ENCODE results near the gene DNAJB7. TPM values are rescaled to one million over a fixed set of nuclear protein-coding genes. Genes with fewer than 3 reads are reported as not detected.

Gene DNAJB7
- total RNA-seq, 2 experiments from 2014 or later, result not detected

DNA sequence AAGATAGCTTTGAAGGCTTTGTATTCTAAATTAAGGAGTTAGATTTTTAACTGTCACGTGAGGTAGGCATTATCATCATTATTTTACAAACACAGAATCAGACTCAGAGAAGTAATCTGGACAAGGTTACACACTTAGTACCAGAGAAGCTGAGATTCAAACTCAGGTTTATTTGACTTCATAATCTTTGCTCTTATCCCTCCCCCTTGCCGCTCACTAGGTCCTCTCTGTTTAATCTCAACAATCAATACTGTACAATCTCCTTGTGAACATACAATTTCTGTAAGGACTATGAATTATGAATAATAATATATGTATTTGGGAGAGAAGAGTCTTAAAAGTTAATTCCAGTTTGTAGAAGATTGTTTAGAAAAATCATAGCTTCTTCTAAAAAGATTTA lies 5.2 kb upstream of the DNAJB7 start:
- no peak overlapping the region for H3K27ac Mint-ChIP-seq
- H3K4me3 Mint-ChIP-seq, result no peak overlapping the region
- Histone ChIP-seq H3K36me3 (ENCODE audit: insufficient read depth, low read length) (peaks cover 8% of the 10 kb centered on the region), H3K9me3 (ENCODE audit: control insufficient read depth in 1 of 2, insufficient read depth in 1 of 2, low read length in 2 of 2) (no peaks in the 10 kb centered on the region), H3K4me3 (ENCODE audit: low read length) (no peak overlapping the region), H3K4me1 (ENCODE audit: insufficient read depth, low read length) (no peaks in the 10 kb centered on the region), H3K27me3 (ENCODE audit: control insufficient read depth in 1 of 2, insufficient read depth in 2 of 2, low read length in 2 of 2) (no peaks in the 10 kb centered on the region), H3K27ac (ENCODE audit: low read depth in 1 of 2, low read length in 2 of 2) (no peak overlapping the region)
- no peaks in the 10 kb centered on the region for H3K9me3 Mint-ChIP-seq
- ATAC-seq (ENCODE audit: poor library complexity) (no peak), DNase-seq (no peak)
- peaks cover 34% of the 10 kb centered on the region for H3K4me1 Mint-ChIP-seq (ENCODE audit: low read depth)
- H3K27me3 Mint-ChIP-seq, result no peaks in the 10 kb centered on the region
- peaks cover 29% of the 10 kb centered on the region for H3K36me3 Mint-ChIP-seq (ENCODE audit: low read depth)
- TF ChIP-seq, protein P1, sequence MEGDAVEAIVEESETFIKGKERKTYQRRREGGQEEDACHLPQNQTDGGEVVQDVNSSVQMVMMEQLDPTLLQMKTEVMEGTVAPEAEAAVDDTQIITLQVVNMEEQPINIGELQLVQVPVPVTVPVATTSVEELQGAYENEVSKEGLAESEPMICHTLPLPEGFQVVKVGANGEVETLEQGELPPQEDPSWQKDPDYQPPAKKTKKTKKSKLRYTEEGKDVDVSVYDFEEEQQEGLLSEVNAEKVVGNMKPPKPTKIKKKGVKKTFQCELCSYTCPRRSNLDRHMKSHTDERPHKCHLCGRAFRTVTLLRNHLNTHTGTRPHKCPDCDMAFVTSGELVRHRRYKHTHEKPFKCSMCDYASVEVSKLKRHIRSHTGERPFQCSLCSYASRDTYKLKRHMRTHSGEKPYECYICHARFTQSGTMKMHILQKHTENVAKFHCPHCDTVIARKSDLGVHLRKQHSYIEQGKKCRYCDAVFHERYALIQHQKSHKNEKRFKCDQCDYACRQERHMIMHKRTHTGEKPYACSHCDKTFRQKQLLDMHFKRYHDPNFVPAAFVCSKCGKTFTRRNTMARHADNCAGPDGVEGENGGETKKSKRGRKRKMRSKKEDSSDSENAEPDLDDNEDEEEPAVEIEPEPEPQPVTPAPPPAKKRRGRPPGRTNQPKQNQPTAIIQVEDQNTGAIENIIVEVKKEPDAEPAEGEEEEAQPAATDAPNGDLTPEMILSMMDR (IDR thresholded peaks at IDR 0.05), result no peak
- CTCF ChIA-PET, result interaction anchor here (1.0 to 1.2 kb wide), 2 partner anchors 9 to 11 kb away, joined by 3 to 5 read pairs; partner anchors contain the start of gene ST13
- intact Hi-C loops (cut with DNase I, micrococcal nuclease), result no loop called here
- POLR2A ChIA-PET, result interaction anchor here (1.3 kb wide), 1 partner anchor 32 kb away, joined by 4 read pairs; no protein-coding TSS in a partner anchor

- Mint-ChIP-seq H3K27ac (no peak overlapping the region), H3K27me3 (no peaks in the 10 kb centered on the region), H3K9me3 (no peaks in the 10 kb centered on the region), H3K4me3 (no peak overlapping the region), H3K4me1 (ENCODE audit: low read depth) (peaks cover 59% of the 10 kb centered on the region), H3K36me3 (ENCODE audit: low read depth) (peaks cover 22% of the 10 kb centered on the region)
- Histone ChIP-seq H3K27ac (ENCODE audit: low read depth in 1 of 2, low read length in 2 of 2) (no peak overlapping the region), H3K4me3 (ENCODE audit: low read length) (no peak overlapping the region), H3K36me3 (ENCODE audit: insufficient read depth, low read length) (peaks cover 5% of the 10 kb centered on the region), H3K9me3 (ENCODE audit: control insufficient read depth in 1 of 2, insufficient read depth in 1 of 2, low read length in 2 of 2) (no peaks in the 10 kb centered on the region), H3K4me1 (ENCODE audit: insufficient read depth, low read length) (peaks cover 8% of the 10 kb centered on the region), H3K27me3 (ENCODE audit: control insufficient read depth in 1 of 2, insufficient read depth in 2 of 2, low read length in 2 of 2) (no peaks in the 10 kb centered on the region)
- CTCF ChIA-PET, result no interaction called here
- TF ChIP-seq, protein P1 (IDR thresholded peaks at IDR 0.05), result no peak
- intact Hi-C loops (cut with DNase I, micrococcal nuclease), result no loop called here
- DNase-seq (no peak), ATAC-seq (ENCODE audit: poor library complexity) (no peak)
- POLR2A ChIA-PET, result no interaction called here
These were observed 624 bp upstream of the DNAJB7 start for GRCh38 chr22:40862537-40862936.

GRCh38 chr22:40857309-40857855 lies 4.5 kb downstream of the DNAJB7 start:
- peaks cover 77% of the 10 kb centered on the region for H3K4me1 Mint-ChIP-seq (ENCODE audit: low read depth)

More at GRCh38 chr22:40857309-40857855, 4.5 kb downstream of the DNAJB7 start:
- Histone ChIP-seq H3K27me3 (ENCODE audit: control insufficient read depth in 1 of 2, insufficient read depth in 2 of 2, low read length in 2 of 2) (no peaks in the 10 kb centered on the region), H3K4me1 (ENCODE audit: insufficient read depth, low read length) (peaks cover 22% of the 10 kb centered on the region), H3K36me3 (ENCODE audit: insufficient read depth, low read length) (peaks cover 5% of the 10 kb centered on the region), H3K4me3 (ENCODE audit: low read length) (peak overlapping the region; percentile 96), H3K9me3 (ENCODE audit: control insufficient read depth in 1 of 2, insufficient read depth in 1 of 2, low read length in 2 of 2) (no peaks in the 10 kb centered on the region), H3K27ac (ENCODE audit: low read depth in 1 of 2, low read length in 2 of 2) (peak overlapping the region; percentile 95 to 99)
- Mint-ChIP-seq H3K27ac (peak overlapping the region; percentile 100), H3K36me3 (ENCODE audit: low read depth) (peaks cover 50% of the 10 kb centered on the region), H3K27me3 (no peaks in the 10 kb centered on the region), H3K4me3 (peak overlapping the region; percentile 100), H3K9me3 (no peaks in the 10 kb centered on the region)
- TF ChIP-seq, protein P1 (IDR thresholded peaks at IDR 0.05), result no peak
- DNase-seq, result peak in 1 of 14 experiments; percentile 3
- no peak for ATAC-seq (ENCODE audit: poor library complexity)
- intact Hi-C loops (cut with DNase I, micrococcal nuclease), result loop anchor here (1.0 to 10.0 kb wide), 12 partner anchors 38 to 767 kb away; partner anchors contain the start of genes ACO2 (in 2 of the 2), PHF5A (in 2 of the 2), SLC25A17 (in 2 of the 2) and TEF (in 2 of the 2)
- POLR2A ChIA-PET, result interaction anchor here (0.7 to 2.4 kb wide), 20 partner anchors 19 to 1538 kb away, joined by 3 to 25 read pairs (median 5); partner anchors contain the start of genes ACO2, EP300, PHF5A and PMM1
- CTCF ChIA-PET, result interaction anchor here (0.6 to 1.3 kb wide), 5 partner anchors 33 to 175 kb away, joined by 3 to 5 read pairs (median 3); partner anchors contain the start of gene SLC25A17

Data from CD4-positive, alpha-beta T cell (primary cell).